Fibroblast of the aortic adventitia (primary cell): Measurements from ENCODE around the gene DDR1. TPM values are rescaled to one million over a fixed set of nuclear protein-coding genes. Genes with fewer than 3 reads are reported as not detected.
A peak's percentile ranks its signal among the peaks of the same experiment; 100 is the strongest.

Source experiments
- DNase-seq: peaks from one replicate; pipeline ENCODE4 v3.0.0-alpha.2; 2010; ENCODE audit warnings: low read depth
- H3K4me3 ChIP-seq: 2 replicates; pipeline ENCODE4 v1.5.1; 2011; ENCODE audit warnings: low read depth, mild to moderate bottlenecking, control low read depth, low read length, moderate library complexity
- CTCF ChIP-seq: IDR thresholded peaks from 2 replicates; pipeline ENCODE4 v1.5.1; 2011; ENCODE audit warnings: mild to moderate bottlenecking, low read length, control low read depth, inconsistent platforms; ENCODE audit not compliant: insufficient read depth
- small RNA-seq: library from RNA; depleted of rRNA; stranded (forward); fragments of <200 nt; gene quantifications from one replicate; pipeline ENCODE3, GENCODE V24; 2012
- total RNA-seq: library from RNA; depleted of rRNA; stranded (reverse); fragments of >200 nt; gene quantifications from 2 replicates; pipeline ENCODE4 v1.2.3, GENCODE V29; 2012; ENCODE audit warnings: low replicate concordance

The DDR1 gene
- total RNA-seq, 1 donor = 7.7 TPM

- no peak for TF ChIP-seq CTCF
- DNase-seq = no peak
- H3K4me3 ChIP-seq = no peak within 1 kb of the TSS
These were observed 56.2 kb downstream of the DDR1 start, which contains the start of gene MUCL3 for GRCh38 chr6:30940361-30940986. TSS of gene MUCL3 (plus strand) at chr6:30940973. CDS start at chr6:30941000, 27 bp downstream.

- peak; percentile 81 for DNase-seq
- H3K4me3 ChIP-seq = no peak overlapping the region
- peak; percentile 72 for TF ChIP-seq CTCF
These were observed 58.2 kb downstream of the DDR1 start for GRCh38 chr6:30942338-30943060.

GRCh38 chr6:30944051-30944450, 59.7 kb downstream of the DDR1 start:
- H3K4me3 ChIP-seq = no peak overlapping the region
- no peak for DNase-seq
- TF ChIP-seq CTCF = no peak

- no peak overlapping the region for H3K4me3 ChIP-seq
- no peak for TF ChIP-seq CTCF
- DNase-seq = no peak
These were observed 61.0 kb downstream of the DDR1 start for GRCh38 chr6:30945281-30945680.

- H3K4me3 ChIP-seq = no peak overlapping the region
- no peak for TF ChIP-seq CTCF
- no peak for DNase-seq
These were observed 62.9 kb downstream of the DDR1 start for GRCh38 chr6:30947231-30947630.

- TF ChIP-seq CTCF = no peak
- DNase-seq = no peak
- H3K4me3 ChIP-seq = no peak overlapping the region
These were observed 64.5 kb downstream of the DDR1 start for GRCh38 chr6:30948811-30949210.

Small RNAs within 50 kb of the gene (small RNA-seq; reads per million reads assigned to genes)
- gene RF00019 = not detected

Other genes starting within 250 kb of the DDR1 start
- gene C6orf136, start 237.4 kb upstream of the DDR1 start, total RNA-seq = 1.1 and 5.2 TPM in 2 replicates
- gene DHX16, start 211.5 kb upstream of the DDR1 start, total RNA-seq = 20.9 and 64.8 TPM in 2 replicates
- 33.0 and 82.2 TPM in 2 replicates for gene PPP1R18, start 197.9 kb upstream of the DDR1 start, total RNA-seq
- 0.82 and 9.9 TPM in 2 replicates for gene NRM, start 193.5 kb upstream of the DDR1 start, total RNA-seq
- gene MDC1, start 167.2 kb upstream of the DDR1 start, total RNA-seq = 3.7 and 12.1 TPM in 2 replicates
- gene TUBB, start 164.2 kb upstream of the DDR1 start, total RNA-seq = 120 and 996 TPM in 2 replicates
- gene FLOT1, start 141.8 kb upstream of the DDR1 start, total RNA-seq = 77.8 and 109 TPM in 2 replicates
- gene IER3, start 140.0 kb upstream of the DDR1 start, total RNA-seq = 23.8 and 26.7 TPM in 2 replicates
- 3.8 and 12.7 TPM in 2 replicates for gene GTF2H4, start 23.7 kb downstream of the DDR1 start, total RNA-seq
- gene VARS2, start 29.7 kb downstream of the DDR1 start, total RNA-seq = 15.6 and 18.5 TPM in 2 replicates
- not detected in 2 replicates for gene SFTA2, start 47.7 kb downstream of the DDR1 start, total RNA-seq
- under 0.01 TPM in 1 of 2 replicates, not detected in the other for gene MUCL3, start 56.5 kb downstream of the DDR1 start, total RNA-seq
- not detected in 2 replicates for gene MUC21, start 99.2 kb downstream of the DDR1 start, total RNA-seq
- not detected in 2 replicates for gene MUC22, start 126.0 kb downstream of the DDR1 start, total RNA-seq
- gene C6orf15, start 228.1 kb downstream of the DDR1 start, total RNA-seq = not detected in 2 replicates
- 1.2 and 7.0 TPM in 2 replicates for gene PSORS1C1, start 230.3 kb downstream of the DDR1 start, total RNA-seq
- not detected in 2 replicates for gene CDSN, start 235.9 kb downstream of the DDR1 start, total RNA-seq